Measurements from ENCODE around the gene XYLB.

The XYLB gene

DNA sequence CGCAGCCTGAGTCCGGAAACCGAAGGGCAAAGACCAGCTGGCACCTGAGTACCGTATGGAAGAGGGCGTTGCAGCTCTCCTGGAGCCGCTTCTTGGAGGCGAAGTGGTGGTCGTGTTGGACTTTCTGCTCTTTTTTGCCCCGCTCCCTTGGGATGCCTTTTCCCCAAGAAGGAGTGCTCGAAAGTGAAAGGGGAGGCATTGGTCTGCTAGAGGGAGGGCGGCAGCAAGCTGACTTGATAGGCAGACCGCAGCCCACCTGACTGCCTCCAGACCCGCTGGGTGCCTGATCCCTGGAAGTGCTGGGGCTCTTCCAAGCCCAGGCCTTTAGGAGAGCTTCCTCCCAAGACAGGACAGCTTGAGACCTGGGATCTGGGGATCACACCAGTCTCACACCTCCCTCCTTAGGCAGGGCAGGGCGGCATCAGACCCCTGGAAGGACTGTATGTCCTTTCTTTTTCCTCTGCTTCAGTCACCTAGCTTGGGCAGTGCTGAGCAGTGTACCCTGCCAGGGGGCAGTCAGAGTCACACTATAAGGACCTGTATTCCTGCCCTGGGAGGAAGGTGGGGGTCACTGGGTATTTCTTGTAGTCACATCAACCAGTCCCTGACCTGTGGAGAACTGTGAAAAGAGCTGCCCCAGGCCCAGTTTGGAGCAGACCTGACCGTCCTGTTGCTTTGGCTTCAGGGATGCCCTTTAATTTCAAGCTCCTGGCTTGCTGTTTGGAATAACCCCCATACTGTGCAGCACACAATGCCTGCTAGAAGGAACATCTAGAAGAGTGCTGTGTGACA lies 109.2 kb downstream of the XYLB start:
- TF ChIP-seq ZBTB7A (IDR thresholded peaks at IDR 0.05; ENCODE audit: low read depth), result 0 out of 2 replicates have a peak, but pooled peaks have one; percentile 26
- TF ChIP-seq RAD21 (IDR thresholded peaks at IDR 0.05; ENCODE audit: low read depth), result no peak

DNA sequence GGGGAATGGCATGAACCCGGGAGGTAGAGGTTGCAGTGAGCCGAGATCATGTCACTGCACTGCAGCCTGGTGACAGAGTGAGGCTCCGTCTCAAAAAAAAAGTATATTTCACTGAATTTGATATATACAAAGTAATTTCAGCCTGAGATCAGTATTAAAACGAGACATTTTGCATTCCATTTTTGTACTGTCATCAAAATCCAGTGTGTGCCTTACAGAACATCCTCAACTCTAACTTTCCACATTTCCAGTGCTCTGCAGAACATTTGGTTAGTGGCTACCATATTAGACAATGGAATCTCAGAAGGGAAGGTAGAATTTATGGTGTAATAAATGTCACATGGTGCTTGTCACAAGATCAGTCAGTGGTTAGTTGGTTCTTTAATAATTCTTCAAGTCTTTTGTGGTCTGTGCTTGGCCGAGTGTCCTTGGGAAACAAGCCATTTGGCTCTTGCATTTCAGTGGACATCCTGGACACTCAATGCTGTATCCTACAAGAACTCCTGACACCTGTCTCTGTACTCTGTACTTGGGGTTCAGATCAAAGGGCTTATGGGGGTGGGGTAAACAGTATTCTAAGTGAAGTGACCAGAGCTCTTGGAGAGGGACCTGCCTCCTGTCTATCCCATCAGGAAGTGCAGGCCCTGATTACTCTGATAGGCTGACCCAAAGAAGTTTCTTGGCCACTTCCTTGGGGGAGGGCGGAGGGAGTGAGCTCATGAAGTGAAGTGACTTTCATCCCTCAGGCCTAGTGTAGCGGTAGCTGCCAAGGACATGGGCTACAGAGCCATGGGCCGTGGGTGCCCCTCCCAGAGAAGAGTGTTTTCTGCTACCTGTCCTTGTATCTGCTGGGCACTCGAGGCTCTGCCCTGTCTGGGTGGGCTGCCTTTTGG lies 110.8 kb downstream of the XYLB start:
- TF ChIP-seq YY1 (IDR thresholded peaks at IDR 0.05; ENCODE audit: low read depth), result no peak
- no peak for TF ChIP-seq NFIC (IDR thresholded peaks at IDR 0.05)
- no peak for TF ChIP-seq MAX (IDR thresholded peaks at IDR 0.05)
- TF ChIP-seq FOXM1 (IDR thresholded peaks at IDR 0.05; ENCODE audit: borderline replicate concordance, low read depth), result no peak
- no peak for TF ChIP-seq CREB1 (IDR thresholded peaks at IDR 0.05; ENCODE audit: low read depth)
- no peak for TF ChIP-seq EGR1 (IDR thresholded peaks at IDR 0.05)
- no peak for TF ChIP-seq TEAD4 (IDR thresholded peaks at IDR 0.05)
- TF ChIP-seq, protein P1, sequence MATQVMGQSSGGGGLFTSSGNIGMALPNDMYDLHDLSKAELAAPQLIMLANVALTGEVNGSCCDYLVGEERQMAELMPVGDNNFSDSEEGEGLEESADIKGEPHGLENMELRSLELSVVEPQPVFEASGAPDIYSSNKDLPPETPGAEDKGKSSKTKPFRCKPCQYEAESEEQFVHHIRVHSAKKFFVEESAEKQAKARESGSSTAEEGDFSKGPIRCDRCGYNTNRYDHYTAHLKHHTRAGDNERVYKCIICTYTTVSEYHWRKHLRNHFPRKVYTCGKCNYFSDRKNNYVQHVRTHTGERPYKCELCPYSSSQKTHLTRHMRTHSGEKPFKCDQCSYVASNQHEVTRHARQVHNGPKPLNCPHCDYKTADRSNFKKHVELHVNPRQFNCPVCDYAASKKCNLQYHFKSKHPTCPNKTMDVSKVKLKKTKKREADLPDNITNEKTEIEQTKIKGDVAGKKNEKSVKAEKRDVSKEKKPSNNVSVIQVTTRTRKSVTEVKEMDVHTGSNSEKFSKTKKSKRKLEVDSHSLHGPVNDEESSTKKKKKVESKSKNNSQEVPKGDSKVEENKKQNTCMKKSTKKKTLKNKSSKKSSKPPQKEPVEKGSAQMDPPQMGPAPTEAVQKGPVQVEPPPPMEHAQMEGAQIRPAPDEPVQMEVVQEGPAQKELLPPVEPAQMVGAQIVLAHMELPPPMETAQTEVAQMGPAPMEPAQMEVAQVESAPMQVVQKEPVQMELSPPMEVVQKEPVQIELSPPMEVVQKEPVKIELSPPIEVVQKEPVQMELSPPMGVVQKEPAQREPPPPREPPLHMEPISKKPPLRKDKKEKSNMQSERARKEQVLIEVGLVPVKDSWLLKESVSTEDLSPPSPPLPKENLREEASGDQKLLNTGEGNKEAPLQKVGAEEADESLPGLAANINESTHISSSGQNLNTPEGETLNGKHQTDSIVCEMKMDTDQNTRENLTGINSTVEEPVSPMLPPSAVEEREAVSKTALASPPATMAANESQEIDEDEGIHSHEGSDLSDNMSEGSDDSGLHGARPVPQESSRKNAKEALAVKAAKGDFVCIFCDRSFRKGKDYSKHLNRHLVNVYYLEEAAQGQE (IDR thresholded peaks at IDR 0.05; ENCODE audit: low read depth), result no peak
- TF ChIP-seq CEBPB (IDR thresholded peaks at IDR 0.05), result no peak
- TF ChIP-seq RAD21 (IDR thresholded peaks at IDR 0.05; ENCODE audit: low read depth), result no peak
- TF ChIP-seq TAF1 (IDR thresholded peaks at IDR 0.05; ENCODE audit: low read depth), result no peak

DNA sequence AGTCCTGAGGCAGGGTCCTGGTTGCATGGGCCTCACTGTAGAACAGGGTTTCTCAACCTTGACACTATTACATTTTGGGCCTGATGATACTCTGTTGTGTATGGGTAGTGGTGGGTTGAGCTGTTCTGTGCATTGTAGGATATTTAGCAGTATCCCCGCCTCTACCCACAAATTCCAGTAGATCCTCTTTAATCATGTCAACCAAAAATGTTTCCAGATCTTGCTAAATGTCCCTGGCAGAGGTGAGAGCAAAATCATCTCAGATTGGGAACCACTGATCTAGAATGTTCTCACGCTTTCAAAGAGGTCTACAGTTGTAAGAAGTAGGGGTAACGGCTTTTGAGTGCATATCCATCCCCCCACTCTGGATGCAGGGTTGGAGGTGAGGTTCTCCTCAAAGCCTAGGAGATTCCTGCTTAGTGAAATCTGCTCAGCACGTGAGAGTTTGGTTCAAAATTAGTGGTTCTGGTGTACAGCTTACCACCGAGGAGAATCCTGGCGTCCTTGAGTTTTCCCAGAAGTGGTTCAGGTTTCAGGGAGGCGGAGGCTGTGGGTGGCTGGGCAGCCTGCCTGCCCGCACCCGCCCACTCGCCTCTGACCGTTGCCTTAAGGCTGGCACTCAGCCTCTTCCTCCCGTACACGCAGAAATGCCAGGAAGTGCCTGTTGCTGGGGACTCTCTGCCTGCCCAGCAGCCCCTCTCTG lies 112.4 kb downstream of the XYLB start:
- TF ChIP-seq, protein P1 (IDR thresholded peaks at IDR 0.05; ENCODE audit: low read depth), result no peak
- TF ChIP-seq CEBPB (IDR thresholded peaks at IDR 0.05) (no peak), TAF1 (IDR thresholded peaks at IDR 0.05; ENCODE audit: low read depth) (no peak), YY1 (IDR thresholded peaks at IDR 0.05; ENCODE audit: low read depth) (no peak), NFIC (IDR thresholded peaks at IDR 0.05) (peak; percentile 19; the same call in 1 of the 2 replicates), CREB1 (IDR thresholded peaks at IDR 0.05; ENCODE audit: low read depth) (no peak), ZBTB7A (IDR thresholded peaks at IDR 0.05; ENCODE audit: low read depth) (no peak), TCF12 (IDR thresholded peaks at IDR 0.05; ENCODE audit: low read depth) (no peak), MAX (IDR thresholded peaks at IDR 0.05) (no peak; the same call in none of the 2 replicates), RAD21 (IDR thresholded peaks at IDR 0.05; ENCODE audit: low read depth) (no peak), TEAD4 (IDR thresholded peaks at IDR 0.05) (peak; percentile 39; the same call in 1 of the 2 replicates), FOXM1 (IDR thresholded peaks at IDR 0.05; ENCODE audit: borderline replicate concordance, low read depth) (no peak), EP300 (IDR thresholded peaks at IDR 0.05; ENCODE audit: borderline replicate concordance) (no peak), EGR1 (IDR thresholded peaks at IDR 0.05) (peak; percentile 85)
- TF ChIP-seq, protein P2, sequence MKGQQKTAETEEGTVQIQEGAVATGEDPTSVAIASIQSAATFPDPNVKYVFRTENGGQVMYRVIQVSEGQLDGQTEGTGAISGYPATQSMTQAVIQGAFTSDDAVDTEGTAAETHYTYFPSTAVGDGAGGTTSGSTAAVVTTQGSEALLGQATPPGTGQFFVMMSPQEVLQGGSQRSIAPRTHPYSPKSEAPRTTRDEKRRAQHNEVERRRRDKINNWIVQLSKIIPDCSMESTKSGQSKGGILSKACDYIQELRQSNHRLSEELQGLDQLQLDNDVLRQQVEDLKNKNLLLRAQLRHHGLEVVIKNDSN (IDR thresholded peaks at IDR 0.05), result no peak

DNA sequence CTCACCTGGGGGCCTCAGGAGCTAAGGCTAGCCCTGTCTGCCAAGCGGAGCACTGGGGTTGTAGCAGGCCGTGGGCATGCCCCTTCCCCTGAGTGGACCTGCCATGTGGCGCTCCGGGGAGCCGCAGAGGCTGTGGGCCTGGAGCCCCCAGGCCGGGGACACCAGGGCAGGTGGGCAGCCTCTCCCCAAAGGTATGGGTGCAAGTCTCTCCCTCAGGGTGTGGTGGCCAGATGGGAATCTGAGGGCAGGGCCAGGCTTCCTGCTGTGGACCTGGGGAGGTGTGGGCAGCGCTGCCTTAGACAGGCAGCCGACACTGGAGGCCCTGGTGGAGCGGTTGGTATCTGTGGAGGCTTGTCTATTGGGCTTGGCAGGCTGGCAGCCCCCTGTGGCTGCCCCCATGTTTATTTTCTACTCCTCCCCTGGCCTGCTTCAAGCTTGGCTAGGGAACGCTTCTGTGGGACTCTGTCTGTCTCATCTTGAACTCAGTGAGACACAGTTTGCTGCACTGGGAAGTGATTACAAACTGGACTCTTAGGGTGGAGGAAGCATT lies 113.0 kb downstream of the XYLB start:
- no peak for TF ChIP-seq EP300 (IDR thresholded peaks at IDR 0.05; ENCODE audit: borderline replicate concordance)
- 0 out of 2 replicates have a peak, but pooled peaks have one; percentile 44 for TF ChIP-seq ZBTB7A (IDR thresholded peaks at IDR 0.05; ENCODE audit: low read depth)
- no peak for TF ChIP-seq TEAD4 (IDR thresholded peaks at IDR 0.05)
- TF ChIP-seq MAX (IDR thresholded peaks at IDR 0.05), result peak; percentile 53; the same call in 1 of the 2 replicates
- no peak; the same call in 1 of the 2 replicates for TF ChIP-seq TCF12 (IDR thresholded peaks at IDR 0.05; ENCODE audit: low read depth)
- TF ChIP-seq EGR1 (IDR thresholded peaks at IDR 0.05), result no peak
- TF ChIP-seq RAD21 (IDR thresholded peaks at IDR 0.05; ENCODE audit: low read depth), result no peak

All from Ishikawa (cell line).